Measurements from ENCODE around the gene WDR27.

DNA sequence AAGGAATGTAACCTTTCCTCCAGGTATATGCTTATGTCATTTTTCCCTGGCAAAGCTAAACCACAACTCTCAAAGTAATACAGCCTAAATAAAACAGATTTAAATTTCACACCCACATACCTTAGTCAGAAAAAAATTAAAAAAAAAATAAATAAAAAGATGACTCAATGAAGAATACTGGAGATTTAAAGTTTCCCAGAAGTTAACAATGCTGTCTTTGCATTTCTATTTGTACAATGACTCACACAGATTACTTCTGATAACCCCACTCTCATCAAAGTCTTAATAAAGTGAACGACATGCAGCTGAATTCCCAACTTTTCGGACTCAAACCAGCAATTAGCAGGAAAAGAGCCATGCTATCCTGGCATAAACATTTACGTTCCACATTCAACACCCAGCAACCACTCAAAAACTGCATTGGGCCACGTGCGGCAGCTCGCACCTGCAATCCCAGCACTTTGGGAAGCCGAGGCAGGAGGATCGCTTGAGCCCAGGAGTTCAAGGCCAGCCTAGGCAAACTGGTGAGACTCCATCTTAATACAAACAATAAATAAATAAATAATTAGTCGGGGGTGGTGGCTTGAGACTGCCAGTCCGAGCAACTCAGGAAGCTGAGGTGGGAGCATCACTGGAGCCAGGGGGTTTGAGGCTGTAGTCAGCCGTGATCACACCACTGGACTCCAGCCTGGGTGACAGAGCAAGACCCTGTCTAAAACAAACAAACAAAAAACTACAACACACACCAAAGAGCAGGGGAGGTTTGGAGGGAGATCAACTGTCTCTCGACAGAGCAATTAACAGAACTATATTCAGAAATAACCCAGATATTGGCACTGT is 130.5 kb downstream of the WDR27 start:
- TF ChIP-seq, protein P1, sequence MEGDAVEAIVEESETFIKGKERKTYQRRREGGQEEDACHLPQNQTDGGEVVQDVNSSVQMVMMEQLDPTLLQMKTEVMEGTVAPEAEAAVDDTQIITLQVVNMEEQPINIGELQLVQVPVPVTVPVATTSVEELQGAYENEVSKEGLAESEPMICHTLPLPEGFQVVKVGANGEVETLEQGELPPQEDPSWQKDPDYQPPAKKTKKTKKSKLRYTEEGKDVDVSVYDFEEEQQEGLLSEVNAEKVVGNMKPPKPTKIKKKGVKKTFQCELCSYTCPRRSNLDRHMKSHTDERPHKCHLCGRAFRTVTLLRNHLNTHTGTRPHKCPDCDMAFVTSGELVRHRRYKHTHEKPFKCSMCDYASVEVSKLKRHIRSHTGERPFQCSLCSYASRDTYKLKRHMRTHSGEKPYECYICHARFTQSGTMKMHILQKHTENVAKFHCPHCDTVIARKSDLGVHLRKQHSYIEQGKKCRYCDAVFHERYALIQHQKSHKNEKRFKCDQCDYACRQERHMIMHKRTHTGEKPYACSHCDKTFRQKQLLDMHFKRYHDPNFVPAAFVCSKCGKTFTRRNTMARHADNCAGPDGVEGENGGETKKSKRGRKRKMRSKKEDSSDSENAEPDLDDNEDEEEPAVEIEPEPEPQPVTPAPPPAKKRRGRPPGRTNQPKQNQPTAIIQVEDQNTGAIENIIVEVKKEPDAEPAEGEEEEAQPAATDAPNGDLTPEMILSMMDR (IDR thresholded peaks at IDR 0.05; ENCODE audit: poor library complexity, severe bottlenecking), result no peak
- TF ChIP-seq EZH2 (IDR thresholded peaks at IDR 0.05; ENCODE audit: borderline replicate concordance, insufficient read depth, low read length, poor library complexity, severe bottlenecking) (no peak), TAF1 (IDR thresholded peaks at IDR 0.05; ENCODE audit: low read depth) (no peak), EP300 (conservative IDR thresholded peaks at IDR 0.05; ENCODE audit: poor library complexity, severe bottlenecking) (no peak)
- TF ChIP-seq, protein P2, sequence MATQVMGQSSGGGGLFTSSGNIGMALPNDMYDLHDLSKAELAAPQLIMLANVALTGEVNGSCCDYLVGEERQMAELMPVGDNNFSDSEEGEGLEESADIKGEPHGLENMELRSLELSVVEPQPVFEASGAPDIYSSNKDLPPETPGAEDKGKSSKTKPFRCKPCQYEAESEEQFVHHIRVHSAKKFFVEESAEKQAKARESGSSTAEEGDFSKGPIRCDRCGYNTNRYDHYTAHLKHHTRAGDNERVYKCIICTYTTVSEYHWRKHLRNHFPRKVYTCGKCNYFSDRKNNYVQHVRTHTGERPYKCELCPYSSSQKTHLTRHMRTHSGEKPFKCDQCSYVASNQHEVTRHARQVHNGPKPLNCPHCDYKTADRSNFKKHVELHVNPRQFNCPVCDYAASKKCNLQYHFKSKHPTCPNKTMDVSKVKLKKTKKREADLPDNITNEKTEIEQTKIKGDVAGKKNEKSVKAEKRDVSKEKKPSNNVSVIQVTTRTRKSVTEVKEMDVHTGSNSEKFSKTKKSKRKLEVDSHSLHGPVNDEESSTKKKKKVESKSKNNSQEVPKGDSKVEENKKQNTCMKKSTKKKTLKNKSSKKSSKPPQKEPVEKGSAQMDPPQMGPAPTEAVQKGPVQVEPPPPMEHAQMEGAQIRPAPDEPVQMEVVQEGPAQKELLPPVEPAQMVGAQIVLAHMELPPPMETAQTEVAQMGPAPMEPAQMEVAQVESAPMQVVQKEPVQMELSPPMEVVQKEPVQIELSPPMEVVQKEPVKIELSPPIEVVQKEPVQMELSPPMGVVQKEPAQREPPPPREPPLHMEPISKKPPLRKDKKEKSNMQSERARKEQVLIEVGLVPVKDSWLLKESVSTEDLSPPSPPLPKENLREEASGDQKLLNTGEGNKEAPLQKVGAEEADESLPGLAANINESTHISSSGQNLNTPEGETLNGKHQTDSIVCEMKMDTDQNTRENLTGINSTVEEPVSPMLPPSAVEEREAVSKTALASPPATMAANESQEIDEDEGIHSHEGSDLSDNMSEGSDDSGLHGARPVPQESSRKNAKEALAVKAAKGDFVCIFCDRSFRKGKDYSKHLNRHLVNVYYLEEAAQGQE (IDR thresholded peaks at IDR 0.05; ENCODE audit: borderline replicate concordance), result no peak

All from neural cell (in vitro differentiated cells).